GM23338 (cell line): ENCODE measurements around the gene FBXO17. TPM values are rescaled to one million over a fixed set of nuclear protein-coding genes. Genes with fewer than 3 reads are reported as not detected.

ENCODE experiments used
- CREB1 ChIP-seq: fragments of 250-450 bp; sonication (Bioruptor Pico); IDR thresholded peaks from 2 replicates; pipeline ENCODE4 v1.5.0; 2020; ENCODE audit warnings: low read depth, mild to moderate bottlenecking, moderate library complexity
- POLR2AphosphoS5 ChIP-seq: IDR thresholded peaks from 2 replicates; pipeline ENCODE4 v1.6.1; 2016; ENCODE audit warnings: antibody characterized with exemption, low read depth
- STAT1 ChIP-seq: IDR thresholded peaks from one replicate; pipeline ENCODE4 v1.6.1; 2016; ENCODE audit warnings: antibody characterized with exemption; ENCODE audit not compliant: unreplicated experiment
- ZNF114 ChIP-seq: fragments of 250-450 bp; sonication (Bioruptor Pico); IDR thresholded peaks from 2 replicates; pipeline ENCODE4 v1.5.0; 2020; ENCODE audit warnings: mild to moderate bottlenecking, moderate library complexity
- ZNF462 ChIP-seq: fragments of 250-450 bp; sonication (Bioruptor Pico); IDR thresholded peaks from 2 replicates; pipeline ENCODE4 v1.5.0; 2020; ENCODE audit warnings: mild to moderate bottlenecking, moderate library complexity
- polyA plus RNA-seq: library from polyadenylated mRNA; unstranded; fragments of >200 nt; fragmentation: Nextera tagmentation; extraction: Ambion mirVana; gene quantifications from 2 replicates; pipeline ENCODE4 v1.2.1, GENCODE V29; 2016
- total RNA-seq: library from RNA; depleted of rRNA; stranded (reverse); fragments of >200 nt; shearing (Covaris generic); gene quantifications from 2 replicates; pipeline ENCODE4 v1.2.3, GENCODE V29; 2014
- TF ChIP-seq, protein P1 (sequence below): IDR thresholded peaks from one replicate; pipeline ENCODE4 v1.6.1; 2018; ENCODE audit warnings: antibody characterized with exemption; ENCODE audit not compliant: unreplicated experiment
- TF ChIP-seq, protein P2 (sequence below): IDR thresholded peaks from 2 replicates; pipeline ENCODE4 v1.6.1; 2016; ENCODE audit warnings: antibody characterized with exemption

The FBXO17 gene
- total and polyA plus RNA-seq, 2 experiments from 2014 or later, result 17.2 to 29.0 TPM

- TF ChIP-seq ZNF462 (no peak), ZNF114 (CRISPR knock-in tag) (no peak), STAT1 (no peak), CREB1 (CRISPR knock-in tag) (no peak), POLR2AphosphoS5 (no peak)
- TF ChIP-seq, protein P1, sequence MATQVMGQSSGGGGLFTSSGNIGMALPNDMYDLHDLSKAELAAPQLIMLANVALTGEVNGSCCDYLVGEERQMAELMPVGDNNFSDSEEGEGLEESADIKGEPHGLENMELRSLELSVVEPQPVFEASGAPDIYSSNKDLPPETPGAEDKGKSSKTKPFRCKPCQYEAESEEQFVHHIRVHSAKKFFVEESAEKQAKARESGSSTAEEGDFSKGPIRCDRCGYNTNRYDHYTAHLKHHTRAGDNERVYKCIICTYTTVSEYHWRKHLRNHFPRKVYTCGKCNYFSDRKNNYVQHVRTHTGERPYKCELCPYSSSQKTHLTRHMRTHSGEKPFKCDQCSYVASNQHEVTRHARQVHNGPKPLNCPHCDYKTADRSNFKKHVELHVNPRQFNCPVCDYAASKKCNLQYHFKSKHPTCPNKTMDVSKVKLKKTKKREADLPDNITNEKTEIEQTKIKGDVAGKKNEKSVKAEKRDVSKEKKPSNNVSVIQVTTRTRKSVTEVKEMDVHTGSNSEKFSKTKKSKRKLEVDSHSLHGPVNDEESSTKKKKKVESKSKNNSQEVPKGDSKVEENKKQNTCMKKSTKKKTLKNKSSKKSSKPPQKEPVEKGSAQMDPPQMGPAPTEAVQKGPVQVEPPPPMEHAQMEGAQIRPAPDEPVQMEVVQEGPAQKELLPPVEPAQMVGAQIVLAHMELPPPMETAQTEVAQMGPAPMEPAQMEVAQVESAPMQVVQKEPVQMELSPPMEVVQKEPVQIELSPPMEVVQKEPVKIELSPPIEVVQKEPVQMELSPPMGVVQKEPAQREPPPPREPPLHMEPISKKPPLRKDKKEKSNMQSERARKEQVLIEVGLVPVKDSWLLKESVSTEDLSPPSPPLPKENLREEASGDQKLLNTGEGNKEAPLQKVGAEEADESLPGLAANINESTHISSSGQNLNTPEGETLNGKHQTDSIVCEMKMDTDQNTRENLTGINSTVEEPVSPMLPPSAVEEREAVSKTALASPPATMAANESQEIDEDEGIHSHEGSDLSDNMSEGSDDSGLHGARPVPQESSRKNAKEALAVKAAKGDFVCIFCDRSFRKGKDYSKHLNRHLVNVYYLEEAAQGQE, result no peak
- TF ChIP-seq, protein P2, sequence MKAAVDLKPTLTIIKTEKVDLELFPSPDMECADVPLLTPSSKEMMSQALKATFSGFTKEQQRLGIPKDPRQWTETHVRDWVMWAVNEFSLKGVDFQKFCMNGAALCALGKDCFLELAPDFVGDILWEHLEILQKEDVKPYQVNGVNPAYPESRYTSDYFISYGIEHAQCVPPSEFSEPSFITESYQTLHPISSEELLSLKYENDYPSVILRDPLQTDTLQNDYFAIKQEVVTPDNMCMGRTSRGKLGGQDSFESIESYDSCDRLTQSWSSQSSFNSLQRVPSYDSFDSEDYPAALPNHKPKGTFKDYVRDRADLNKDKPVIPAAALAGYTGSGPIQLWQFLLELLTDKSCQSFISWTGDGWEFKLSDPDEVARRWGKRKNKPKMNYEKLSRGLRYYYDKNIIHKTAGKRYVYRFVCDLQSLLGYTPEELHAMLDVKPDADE, result no peak
Measured at GRCh38 chr19:38971672-38972071, 3.9 kb downstream of the FBXO17 start (continued).
